ENCODE results near the gene SIL1. TPM values are rescaled to one million over a fixed set of nuclear protein-coding genes. Genes with fewer than 3 reads are reported as not detected.

SIL1 gene
- total and polyA plus RNA-seq, 2 of the 13 experiments (the other 11 are each of a cell fraction or from before 2014, with no cell fraction given) = 26.0 to 30.0 TPM

- Histone ChIP-seq H3K4me1 (ENCODE audit: insufficient read depth, low read length) (no peaks in the 10 kb centered on the region), H3K27ac (ENCODE audit: extremely low read length, insufficient read depth, low read length) (no peak overlapping the region), H3K27me3 (ENCODE audit: control insufficient read depth in 1 of 2, insufficient read depth in 2 of 2, low read length in 2 of 2) (no peaks in the 10 kb centered on the region), H3K79me2 (ENCODE audit: insufficient read depth, low read length) (no peaks in the 10 kb centered on the region), H3K4me3 (replicated peaks in 1 of 3; ENCODE audit: insufficient read depth in 1 of 3, low read depth in 2 of 3, low read length in 3 of 3) (no peak overlapping the region), H3K9ac (ENCODE audit: insufficient read depth, low read depth, low read length) (no peak overlapping the region), H3K36me3 (replicated peaks in 1 of 2; ENCODE audit: control insufficient read depth in 1 of 2, insufficient read depth in 2 of 2, low read length in 2 of 2) (no peaks in the 10 kb centered on the region), H3K9me3 (ENCODE audit: low read length) (no peaks in the 10 kb centered on the region), H2AFZ (ENCODE audit: low read length) (no peak overlapping the region), H3K4me2 (ENCODE audit: low read depth, low read length) (no peak overlapping the region), H4K20me1 (ENCODE audit: insufficient read depth, low read length) (no peaks in the 10 kb centered on the region)
- BruUV-seq (replicated peaks) = no TSS peak
- intact Hi-C loops (cut with micrococcal nuclease; ENCODE audit: unreplicated experiment) (no loop called here), in situ Hi-C loops (cut with HindIII; ENCODE audit: extremely low pct_ligation_motif_present, low pct_unique_long_range_greater_than_20kb) (no loop called here)
- DNase-seq (ENCODE audit: low spot score) = no peak
- no peak for ATAC-seq
- FAIRE-seq = no peak
- no peak for TF ChIP-seq MBNL3 (CRISPR knock-in tag; conservative IDR thresholded peaks at IDR 0.05)
- 97% methylated on average over 1 of the region's 1 CpG for WGBS (ENCODE audit: low lambda C conversion rate)
- POLR2A ChIA-PET = no interaction called here
- CTCF ChIA-PET (ENCODE audit: low intra/inter-chr PET ratio, low total read pairs) = no interaction called here
Observed at GRCh38 chr5:138996120-138996519, 202.0 kb downstream of the SIL1 start.

DNA sequence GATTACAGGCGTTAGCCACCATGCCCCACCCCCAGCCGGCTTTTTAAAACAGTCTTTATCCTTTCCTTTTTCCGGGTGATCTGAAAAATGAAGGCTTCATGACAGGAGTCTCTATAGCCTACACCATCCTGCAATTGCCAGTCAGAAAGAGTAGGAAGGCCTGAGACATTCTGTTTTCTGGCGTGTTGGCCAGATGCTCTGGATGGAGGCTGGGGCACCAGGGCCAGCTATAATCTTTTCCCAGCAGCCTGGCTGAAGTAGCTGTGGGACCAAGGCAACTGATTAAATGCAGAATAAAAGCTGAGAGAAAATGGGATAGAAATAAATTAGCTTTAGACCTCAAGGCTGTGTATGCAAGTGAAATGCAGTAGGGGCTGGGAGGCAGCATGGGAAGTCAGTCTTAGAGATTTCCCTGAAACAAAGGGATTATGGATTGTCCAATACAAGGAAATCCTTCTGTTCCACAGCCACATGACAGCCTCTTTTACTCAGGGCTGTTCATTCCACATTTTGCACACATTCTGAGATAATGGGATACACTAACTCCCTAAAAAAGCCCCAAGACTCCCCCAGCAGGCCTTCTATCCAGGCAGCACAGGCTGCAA is 207.1 kb downstream of the SIL1 start:
- POLR2A ChIA-PET = no interaction called here
- BruUV-seq (replicated peaks) = no TSS peak
- Histone ChIP-seq H3K4me1 (ENCODE audit: insufficient read depth, low read length) (peaks cover 4% of the 10 kb centered on the region; the same call in 1 of the 2 replicates), H3K9ac (ENCODE audit: insufficient read depth, low read depth, low read length) (no peak overlapping the region), H3K4me2 (ENCODE audit: low read depth, low read length) (no peak overlapping the region), H2AFZ (ENCODE audit: low read length) (no peak overlapping the region), H3K36me3 (replicated peaks in 1 of 2; ENCODE audit: control insufficient read depth in 1 of 2, insufficient read depth in 2 of 2, low read length in 2 of 2) (no peaks in the 10 kb centered on the region; a peak in 1 of 5 replicates), H3K9me3 (ENCODE audit: low read length) (no peaks in the 10 kb centered on the region), H3K4me3 (replicated peaks in 1 of 3; ENCODE audit: insufficient read depth in 1 of 3, low read depth in 2 of 3, low read length in 3 of 3) (no peak overlapping the region), H4K20me1 (ENCODE audit: insufficient read depth, low read length) (no peaks in the 10 kb centered on the region), H3K79me2 (ENCODE audit: insufficient read depth, low read length) (no peaks in the 10 kb centered on the region), H3K27ac (ENCODE audit: extremely low read length, insufficient read depth, low read length) (no peak overlapping the region), H3K27me3 (ENCODE audit: control insufficient read depth in 1 of 2, insufficient read depth in 2 of 2, low read length in 2 of 2) (no peaks in the 10 kb centered on the region)
- DNase-seq (ENCODE audit: low spot score) = no peak
- no peak for ATAC-seq
- WGBS (ENCODE audit: low lambda C conversion rate) = 96% methylated on average over 4 of the region's 4 CpGs
- CTCF ChIA-PET (ENCODE audit: low intra/inter-chr PET ratio, low total read pairs) = no interaction called here
- no peak for FAIRE-seq
- in situ Hi-C loops (cut with HindIII; ENCODE audit: extremely low pct_ligation_motif_present, low pct_unique_long_range_greater_than_20kb) (no loop called here), intact Hi-C loops (cut with micrococcal nuclease; ENCODE audit: unreplicated experiment) (no loop called here)
- TF ChIP-seq PRDM4 (CRISPR knock-in tag; IDR thresholded peaks at IDR 0.05; ENCODE audit: borderline replicate concordance) = no peak
- TF ChIP-seq ZNF7 (CRISPR knock-in tag; IDR thresholded peaks at IDR 0.05) = no peak
- no peak for TF ChIP-seq NRL (CRISPR knock-in tag; IDR thresholded peaks at IDR 0.05; ENCODE audit: borderline replicate concordance)
- TF ChIP-seq MAF1 (CRISPR knock-in tag; IDR thresholded peaks at IDR 0.05; ENCODE audit: borderline replicate concordance) = no peak
- TF ChIP-seq, protein P1, sequence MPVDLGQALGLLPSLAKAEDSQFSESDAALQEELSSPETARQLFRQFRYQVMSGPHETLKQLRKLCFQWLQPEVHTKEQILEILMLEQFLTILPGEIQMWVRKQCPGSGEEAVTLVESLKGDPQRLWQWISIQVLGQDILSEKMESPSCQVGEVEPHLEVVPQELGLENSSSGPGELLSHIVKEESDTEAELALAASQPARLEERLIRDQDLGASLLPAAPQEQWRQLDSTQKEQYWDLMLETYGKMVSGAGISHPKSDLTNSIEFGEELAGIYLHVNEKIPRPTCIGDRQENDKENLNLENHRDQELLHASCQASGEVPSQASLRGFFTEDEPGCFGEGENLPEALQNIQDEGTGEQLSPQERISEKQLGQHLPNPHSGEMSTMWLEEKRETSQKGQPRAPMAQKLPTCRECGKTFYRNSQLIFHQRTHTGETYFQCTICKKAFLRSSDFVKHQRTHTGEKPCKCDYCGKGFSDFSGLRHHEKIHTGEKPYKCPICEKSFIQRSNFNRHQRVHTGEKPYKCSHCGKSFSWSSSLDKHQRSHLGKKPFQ (CRISPR knock-in tag; IDR thresholded peaks at IDR 0.05; ENCODE audit: insufficient replicate concordance) = no peak
